ENCODE results near the gene PRRT3.

Gene PRRT3

DNA sequence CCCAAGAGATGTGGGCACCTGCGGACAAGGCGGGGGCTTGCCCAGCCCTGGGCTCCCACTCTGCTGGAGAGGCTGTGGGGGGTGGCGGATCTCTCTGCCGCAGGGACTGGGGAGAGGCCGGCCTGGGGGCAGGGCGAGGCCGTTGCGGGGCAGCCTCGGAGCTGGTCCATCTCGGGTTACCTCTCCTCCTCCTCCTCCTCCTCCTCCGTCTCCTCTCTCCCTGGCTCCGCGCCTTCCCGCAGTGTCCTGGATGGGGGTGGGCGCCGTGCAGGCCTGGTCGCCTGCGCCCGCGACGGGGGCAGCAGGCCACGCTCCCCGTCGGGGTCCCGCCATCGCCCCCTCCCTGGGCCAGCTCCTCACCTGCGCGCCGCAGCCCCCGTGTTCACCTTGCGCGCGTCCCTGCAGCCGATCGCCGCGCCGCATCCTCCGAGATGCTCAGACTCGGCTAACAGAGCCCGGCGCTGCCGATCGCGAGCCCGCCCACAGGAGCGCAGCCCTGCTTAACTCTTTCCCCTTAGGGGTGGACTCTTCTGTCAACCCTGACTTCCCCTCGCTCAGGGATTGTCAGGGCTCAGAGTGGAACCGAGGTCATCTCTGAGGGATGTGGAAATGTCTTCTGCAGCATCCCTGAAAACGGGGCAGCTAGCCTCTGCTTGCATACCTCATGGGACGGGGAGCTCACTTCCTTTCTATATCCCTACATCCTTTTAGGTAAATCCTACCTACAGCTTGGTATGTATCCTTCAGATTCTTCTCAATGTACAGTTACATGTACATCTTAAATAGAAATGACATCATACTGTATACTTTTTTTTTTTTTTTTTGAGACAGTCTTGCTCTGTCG is at the start of gene PRRT3:
TSS of gene PRRT3 (minus strand) at position 447 of the 844 bp plus-strand sequence. CDS start 2,293 bp downstream, outside the sequence.
- peak; percentile 37 to 40 for DNase-seq

- DNase-seq, result no peak
Observed at GRCh38 chr3:10000686-10001085, 48.5 kb upstream of the PRRT3 start.

GRCh38 chr3:9994086-9994844 is 42.1 kb upstream of the PRRT3 start:
- no peak for DNase-seq

DNA sequence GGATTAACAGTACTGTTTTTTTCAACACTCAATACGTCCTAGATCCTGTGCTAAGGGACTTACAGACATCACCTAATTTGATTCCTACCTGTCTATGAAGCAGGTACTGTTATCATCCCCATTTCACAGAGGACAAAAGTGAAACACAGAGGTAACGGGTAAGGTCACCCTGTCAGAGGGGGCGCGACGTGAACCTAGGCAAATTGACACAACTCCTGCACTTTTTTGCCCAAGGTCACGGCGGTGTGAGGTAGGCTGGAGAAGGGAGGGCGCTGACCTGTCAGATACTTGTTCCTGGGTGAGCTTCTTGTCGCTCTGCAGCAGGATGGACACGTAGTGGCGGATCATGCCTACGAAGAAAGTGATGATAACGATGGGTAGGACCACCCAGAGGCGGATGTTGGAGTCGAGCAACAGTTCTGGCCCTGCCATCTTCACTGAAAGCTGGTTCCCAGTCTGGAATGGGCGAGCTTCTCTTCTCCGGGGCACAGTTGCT is 34.1 kb upstream of the PRRT3 start:
- DNase-seq, result no peak

DNA sequence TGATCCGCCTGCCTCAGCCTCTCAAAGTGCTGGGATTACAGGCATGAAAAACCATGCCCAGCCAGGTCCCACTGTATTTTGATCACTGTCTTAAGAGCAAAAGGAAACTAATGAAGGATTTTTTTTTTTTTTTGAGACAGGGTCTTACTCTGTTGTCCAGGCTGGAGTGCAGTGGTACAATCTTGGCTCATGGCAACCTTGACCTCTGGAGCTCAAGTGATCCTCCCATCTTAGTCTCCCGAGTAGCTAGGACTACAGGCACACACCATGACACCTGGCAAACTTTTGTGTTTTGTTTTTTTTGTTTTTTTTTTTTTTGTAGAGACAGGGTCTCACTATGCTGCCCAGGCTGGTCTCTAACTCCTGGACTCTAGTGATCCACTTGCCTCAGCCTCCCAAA is 28.0 kb upstream of the PRRT3 start:
- DNase-seq, result no peak

DNA sequence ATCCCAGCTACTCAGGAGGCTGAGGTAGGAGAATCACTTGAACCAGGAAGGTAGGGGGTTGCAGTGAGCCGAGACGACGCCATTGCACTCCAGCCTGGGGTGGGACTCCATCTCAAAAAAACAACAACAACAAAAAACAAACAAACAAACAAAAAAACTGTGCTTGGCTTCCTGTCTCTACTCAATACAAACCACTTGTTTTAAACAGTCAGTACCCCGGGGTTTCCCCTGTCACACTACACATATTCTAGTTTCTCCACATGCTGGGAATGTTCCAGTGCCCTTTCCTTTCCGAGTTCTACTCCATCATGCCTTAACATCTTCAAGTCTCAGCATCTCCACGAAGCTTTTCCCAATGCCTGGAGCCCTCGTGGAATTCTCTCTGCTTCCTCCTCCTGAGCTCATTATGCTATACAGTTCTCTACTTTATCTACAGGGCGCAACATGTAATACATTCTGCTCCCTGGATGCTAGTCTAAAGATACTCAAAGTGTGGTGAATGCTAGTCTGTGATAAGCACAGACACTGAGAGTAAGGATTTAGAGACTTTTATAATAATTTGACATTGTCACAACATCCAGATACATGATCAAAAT is 26.6 kb upstream of the PRRT3 start:
- no peak for DNase-seq

GRCh38 chr3:9976721-9977709 is 24.8 kb upstream of the PRRT3 start:
- DNase-seq, result peak; percentile 36 to 59

GRCh38 chr3:9970020-9970652 is 17.9 kb upstream of the PRRT3 start:
- no peak for DNase-seq

DNA sequence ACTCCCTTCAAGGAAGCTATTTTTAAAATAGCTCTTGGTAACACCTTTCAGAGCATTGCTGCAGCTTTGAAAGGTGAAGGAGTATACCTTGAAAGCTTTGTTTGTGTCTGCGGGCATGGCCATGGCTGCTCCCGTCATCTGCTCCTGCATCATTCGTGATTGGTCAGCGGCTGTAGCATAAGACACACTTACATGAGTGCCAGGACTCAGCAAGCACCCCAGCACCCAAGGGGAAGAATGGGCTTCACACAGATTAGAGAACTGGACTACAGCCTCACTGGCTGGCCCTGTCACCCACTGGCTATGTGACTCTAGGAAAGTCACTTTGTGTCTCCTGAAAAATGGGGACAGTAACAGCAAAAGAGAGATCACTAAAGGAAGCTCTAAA is 17.4 kb upstream of the PRRT3 start:
- DNase-seq, result no peak

DNA sequence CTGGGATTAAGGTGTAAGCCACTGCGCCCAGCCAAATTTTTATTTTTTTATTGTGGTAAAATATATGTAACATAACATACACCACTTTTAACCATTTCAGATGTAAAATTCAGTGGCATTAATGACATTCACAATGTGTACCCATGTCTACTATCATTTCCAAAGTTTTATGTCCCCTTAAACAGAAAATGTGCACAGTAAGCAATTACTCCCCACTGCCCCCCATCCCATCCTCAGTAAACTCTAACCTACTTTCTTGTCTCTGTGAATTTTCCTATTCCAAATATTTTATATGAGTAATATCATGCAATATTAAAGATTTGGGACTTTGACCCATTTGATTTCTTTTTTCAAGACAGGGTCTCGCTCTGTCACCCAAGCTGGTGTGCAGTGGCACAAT is 14.6 kb upstream of the PRRT3 start:
- DNase-seq, result no peak

DNA sequence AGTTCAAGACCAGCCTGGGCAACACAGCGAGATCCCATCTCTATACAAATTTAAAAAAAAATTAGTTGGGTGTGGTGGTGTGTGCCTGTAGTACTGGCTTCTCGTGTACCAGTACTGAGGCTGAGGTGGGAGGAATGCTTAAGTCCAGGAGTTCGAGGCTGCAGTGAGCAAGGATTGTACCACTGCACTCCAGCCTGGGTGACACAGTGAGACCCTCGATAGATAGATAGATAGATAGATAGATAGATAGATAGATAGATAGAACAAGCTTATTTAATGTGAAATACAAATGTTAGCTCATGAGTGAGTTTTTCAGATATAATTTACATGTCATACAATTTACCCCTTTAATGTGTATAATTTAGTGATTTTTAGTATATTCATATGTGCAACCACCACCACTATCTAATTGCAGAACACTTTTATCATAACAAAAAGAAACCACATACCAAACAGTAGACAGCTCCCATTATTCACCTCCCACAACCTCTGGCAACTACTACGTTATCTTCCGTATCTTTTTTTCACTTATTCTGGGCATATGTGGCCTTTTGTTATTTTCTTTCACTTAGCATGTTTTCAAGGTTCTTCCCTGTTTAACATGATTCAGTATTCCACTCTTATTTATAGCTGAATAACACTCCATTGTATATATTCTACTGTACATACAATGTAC is 13.1 kb upstream of the PRRT3 start:
- no peak for DNase-seq

GRCh38 chr3:9957214-9957613 is 5.0 kb upstream of the PRRT3 start:
- DNase-seq, result no peak

GRCh38 chr3:9955611-9956352 is 3.6 kb upstream of the PRRT3 start:
- DNase-seq, result no peak

DNA sequence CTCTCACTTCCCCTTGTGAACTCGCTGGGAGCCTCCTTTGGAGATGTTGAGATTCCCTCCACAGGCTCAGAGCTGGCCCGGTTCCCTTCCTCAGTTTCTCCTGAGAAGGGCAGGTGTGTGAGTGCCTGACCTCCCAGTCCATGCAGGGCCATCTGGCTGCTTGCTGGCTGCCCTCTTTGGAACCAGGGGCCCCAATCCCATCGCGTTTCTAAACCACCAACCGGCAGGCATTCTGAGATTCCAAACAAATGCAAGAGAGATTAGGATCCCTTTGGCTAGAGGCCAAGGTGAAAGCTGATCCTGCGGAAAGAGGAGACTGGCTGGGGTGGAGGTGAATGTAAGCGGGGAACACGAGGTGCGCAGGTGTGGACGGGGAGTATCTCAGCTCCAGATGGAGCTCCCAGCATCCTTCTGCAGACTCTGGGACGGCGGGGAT is 2.9 kb upstream of the PRRT3 start:
- peak; percentile 72 to 78 for DNase-seq

DNA sequence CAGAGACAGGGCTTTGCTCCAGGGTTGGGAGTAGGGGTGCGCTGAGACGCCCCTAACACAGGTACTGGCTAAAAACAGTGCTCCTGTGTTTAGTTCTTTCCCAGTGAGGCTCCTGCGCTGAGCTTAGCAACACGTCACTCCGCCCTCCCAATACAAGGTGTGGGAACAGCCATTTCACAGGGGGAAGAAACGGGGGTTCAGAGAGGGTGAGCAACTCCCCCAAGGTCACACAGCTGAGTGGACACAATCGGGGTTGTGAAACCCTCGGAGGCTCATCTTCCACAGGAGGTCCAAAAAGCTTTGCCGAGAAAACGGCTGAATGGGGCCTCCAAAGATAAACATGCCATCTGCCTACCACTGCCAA is 628 bp downstream of the PRRT3 start:
- no peak for DNase-seq

GRCh38 chr3:9951126-9951525 is 1.1 kb downstream of the PRRT3 start:
- no peak for DNase-seq

GRCh38 chr3:9949626-9950025 is 2.6 kb downstream of the PRRT3 start:
- no peak for DNase-seq

DNA sequence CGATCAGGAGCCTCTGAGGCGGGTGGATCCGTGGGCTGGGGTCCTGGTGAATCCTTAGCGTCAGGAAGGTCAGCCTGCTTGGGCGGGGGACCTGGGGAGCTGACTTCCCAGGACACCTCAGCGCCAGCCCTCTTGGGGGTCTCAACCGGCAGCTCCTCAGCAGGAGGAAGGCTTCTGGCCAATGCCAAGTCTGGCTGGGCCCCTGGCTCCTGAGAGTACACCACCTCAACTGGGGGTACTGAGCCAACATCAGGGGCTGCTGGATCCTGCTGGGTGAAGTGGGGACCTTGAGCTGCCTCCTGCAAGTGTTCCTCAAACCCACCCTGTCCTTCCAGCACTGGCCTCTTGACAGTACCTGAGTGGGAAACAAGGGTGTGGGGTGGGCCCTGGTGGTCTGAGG is 3.1 kb downstream of the PRRT3 start:
- DNase-seq, result no peak

GRCh38 chr3:9948586-9948985 is 3.6 kb downstream of the PRRT3 start:
- no peak for DNase-seq

All from SHP77 (cell line).